DND-41 (cell line): ENCODE data around the gene NRXN2.

Experiments used
- ATAC-seq: fragments of 200-7000 bp; cut with Tn5 transposase; 3 replicates; pipeline ENCODE4 v1.9.1; 2021; ENCODE audit warnings: low read depth; ENCODE audit not compliant: insufficient read depth
- DNase-seq: peaks from one replicate; pipeline ENCODE4 v3.0.0-alpha.2; 2020
- H2AFZ ChIP-seq: 2 replicates; pipeline ENCODE4 v1.6.0; 2012; ENCODE audit warnings: low read depth, low read length
- H3K27ac ChIP-seq: 2 replicates; pipeline ENCODE4 v1.5.1; 2012; ENCODE audit warnings: low read length, inconsistent platforms
- H3K27me3 ChIP-seq: fragments of 200-600 bp; sonication (generic); 2 replicates; pipeline ENCODE4 v1.6.0; 2012; ENCODE audit warnings: low read length, mild to moderate bottlenecking, inconsistent platforms; ENCODE audit not compliant: insufficient read depth, poor library complexity
- H3K36me3 ChIP-seq: 2 replicates; pipeline ENCODE4 v1.5.1; 2012; ENCODE audit warnings: low read length, inconsistent platforms; ENCODE audit not compliant: insufficient read depth
- H3K4me1 ChIP-seq: 2 replicates; pipeline ENCODE4 v1.5.1; 2012; ENCODE audit warnings: mild to moderate bottlenecking, low read length; ENCODE audit not compliant: insufficient read depth
- H3K4me2 ChIP-seq: 2 replicates; pipeline ENCODE4 v1.6.0; 2012; ENCODE audit warnings: mild to moderate bottlenecking, moderate library complexity, low read length, inconsistent platforms; ENCODE audit not compliant: insufficient read depth
- H3K4me3 ChIP-seq, 2 experiments: fragments of 200-600 bp in 1 of 2; shearing (Covaris generic) in 1 of 2; 2 replicates each; pipeline ENCODE4 v1.5.1; 2012 to 2016; ENCODE audit warnings: inconsistent platforms in 2 of 2, low read length in 2 of 2, mild to moderate bottlenecking in 2 of 2, low read depth in 1 of 2, moderate library complexity in 1 of 2
- H3K79me2 ChIP-seq: 2 replicates; pipeline ENCODE4 v1.6.0; 2012; ENCODE audit warnings: low read length, inconsistent platforms; ENCODE audit not compliant: insufficient read depth
- H3K9ac ChIP-seq: 2 replicates; pipeline ENCODE4 v1.6.0; 2012; ENCODE audit warnings: low read depth, mild to moderate bottlenecking, inconsistent platforms, low read length, moderate library complexity
- H3K9me3 ChIP-seq: 2 replicates; pipeline ENCODE4 v1.5.1; 2012; ENCODE audit warnings: low read length, moderate library complexity, mild to moderate bottlenecking, inconsistent platforms; ENCODE audit not compliant: insufficient read depth, severe bottlenecking
- H4K20me1 ChIP-seq: 2 replicates; pipeline ENCODE4 v1.6.0; 2012; ENCODE audit warnings: low read length; ENCODE audit not compliant: insufficient read depth
- CTCF ChIP-seq: IDR thresholded peaks from 2 replicates; pipeline ENCODE4 v1.5.1; 2012; ENCODE audit warnings: borderline replicate concordance, low read length, moderate library complexity, mild to moderate bottlenecking; ENCODE audit not compliant: poor library complexity, severe bottlenecking; ENCODE audit errors: extremely low read depth
- EZH2 ChIP-seq: IDR thresholded peaks from 3 replicates; pipeline ENCODE4 v1.6.1; 2012; ENCODE audit warnings: borderline replicate concordance, low read depth, mild to moderate bottlenecking, moderate library complexity, low read length, inconsistent platforms; ENCODE audit not compliant: severe bottlenecking

Gene NRXN2

DNA sequence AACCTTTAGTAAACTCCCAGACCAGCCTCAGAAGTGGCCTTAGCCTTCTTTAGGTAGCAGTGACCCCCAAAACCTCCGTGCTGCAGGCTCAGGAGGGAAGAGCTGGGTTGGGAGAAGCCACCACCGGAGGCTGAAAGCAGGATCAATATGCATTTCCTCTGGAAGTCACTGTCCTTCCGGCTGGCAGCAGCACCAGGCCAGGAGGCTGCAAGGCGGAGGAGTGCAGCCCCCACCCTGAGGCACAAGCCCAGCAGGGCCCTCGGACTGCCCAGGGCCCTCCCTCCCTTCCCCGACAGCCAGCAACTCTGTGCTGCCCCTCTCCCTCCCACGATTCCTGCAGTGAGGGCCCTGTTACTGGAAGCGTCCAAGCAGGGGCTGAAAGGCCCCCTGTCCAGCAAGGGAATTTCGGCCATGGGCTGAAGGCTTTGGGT is 3.2 kb upstream of the NRXN2 start:
- Histone ChIP-seq H4K20me1 (0 out of 2 replicates have a peak, but pooled peaks cover 6% of the 10 kb centered on the region), H3K27me3 (peaks cover 5% of the 10 kb centered on the region), H3K79me2 (no peaks in the 10 kb centered on the region), H3K4me2 (no peak overlapping the region), H3K27ac (no peak overlapping the region), H3K4me3 (no peak overlapping the region), H3K9me3 (no peaks in the 10 kb centered on the region), H3K36me3 (0 out of 2 replicates have a peak, but pooled peaks cover 7% of the 10 kb centered on the region), H3K4me1 (peaks cover 13% of the 10 kb centered on the region), H2AFZ (no peak overlapping the region), H3K9ac (no peak overlapping the region)
- TF ChIP-seq CTCF, result no peak
- TF ChIP-seq EZH2, result no peak
- DNase-seq (no peak), ATAC-seq (no peak)

- H3K4me2 ChIP-seq, result no peak overlapping the region
- H3K27me3 ChIP-seq, result peaks cover 5% of the 10 kb centered on the region
- no peak overlapping the region for H3K9ac ChIP-seq
- H4K20me1 ChIP-seq, result 0 out of 2 replicates have a peak, but pooled peaks cover 6% of the 10 kb centered on the region
- no peaks in the 10 kb centered on the region for H3K9me3 ChIP-seq
- H3K36me3 ChIP-seq, result 0 out of 2 replicates have a peak, but pooled peaks cover under 1% of the 10 kb centered on the region
- ATAC-seq (no peak), DNase-seq (no peak)
- H3K4me1 ChIP-seq, result peaks cover 13% of the 10 kb centered on the region
- H3K79me2 ChIP-seq, result no peaks in the 10 kb centered on the region
- TF ChIP-seq CTCF (no peak), EZH2 (no peak)
- H2AFZ ChIP-seq, result no peak overlapping the region
- no peak overlapping the region for H3K4me3 ChIP-seq
- no peak overlapping the region for H3K27ac ChIP-seq
These were observed 2.0 kb upstream of the NRXN2 start for GRCh38 chr11:64724863-64725532.

GRCh38 chr11:64723907-64724862 is 1.2 kb upstream of the NRXN2 start:
- Histone ChIP-seq H3K4me1 (peaks cover 13% of the 10 kb centered on the region), H3K79me2 (no peaks in the 10 kb centered on the region), H3K9me3 (no peaks in the 10 kb centered on the region), H3K4me2 (peak overlapping the region; percentile 96), H3K27ac (no peak overlapping the region), H2AFZ (peak overlapping the region; percentile 90; the same call in 1 of the 2 replicates), H3K36me3 (no peaks in the 10 kb centered on the region), H3K9ac (peak overlapping the region; percentile 94; the same call in 1 of the 2 replicates), H4K20me1 (0 out of 2 replicates have a peak, but pooled peaks cover 6% of the 10 kb centered on the region), H3K4me3 (peak overlapping the region in 1 of 2 experiments; percentile 69; a peak in 1 of 4 replicates), H3K27me3 (peaks cover 5% of the 10 kb centered on the region)
- ATAC-seq (no peak), DNase-seq (no peak)
- TF ChIP-seq EZH2 (no peak), CTCF (no peak)
